HepG2 (cell line): ENCODE data around the gene TMEM135. TPM values are rescaled to one million over a fixed set of nuclear protein-coding genes. Genes with fewer than 3 reads are reported as not detected.

Source experiments
- ATAC-seq: fragments of 200-7000 bp; cut with Tn5 transposase; 3 replicates; pipeline ENCODE4 v1.9.1; 2020; ENCODE audit warnings: mild to moderate bottlenecking, moderate library complexity
- BruUV-seq: library from RNA; stranded (reverse); fragments of 400-500 nt; replicated peaks from 2 replicates; lab custom pipeline; 2021; lab: Mats Ljungman, UMichigan
- CTCF ChIA-PET: fragments of 300-600 bp; formaldehyde crosslinking; extraction: SDS; loops from one replicate; lab custom pipeline; 2021; ENCODE audit warnings: low total read pairs, inconsistent platforms, low intra/inter-chr PET ratio; lab: Yijun Ruan, JAX
- POLR2A ChIA-PET: fragments of 350-600 bp; sonication (Branson Sonifier 250); formaldehyde crosslinking; loops from one replicate; lab custom pipeline; 2020; ENCODE audit warnings: antibody characterized with exemption, inconsistent platforms; lab: Yijun Ruan, JAX
- DNase-seq: peaks from one replicate; pipeline ENCODE4 v3.0.0-alpha.2; 2015; ENCODE audit warnings: low spot score
- FAIRE-seq: peaks from 3 replicates; lab custom pipeline; 2011; peaks lifted over from hg19 to GRCh38; lab: Jason Lieb, UNC
- H2AFZ ChIP-seq: one replicate; pipeline ENCODE4 v1.6.1; 2011; ENCODE audit warnings: low read length, inconsistent platforms
- H3K27ac ChIP-seq: fragments of 300-600 bp; 3 replicates; pipeline ENCODE4 v1.8.0; 2011; ENCODE audit warnings: mixed run types, mild to moderate bottlenecking, mixed read lengths, low read length, inconsistent platforms; ENCODE audit not compliant: insufficient read depth; ENCODE audit errors: extremely low read length
- H3K27me3 ChIP-seq, 2 experiments: fragments of 200-600 bp in 1 of 2; 2 replicates in 1 of 2; 3 replicates in 1 of 2; pipeline versions ENCODE4 v1.6.0 to v1.8.0; 2011; ENCODE audit warnings: low read length in 2 of 2, mild to moderate bottlenecking in 2 of 2, moderate library complexity in 2 of 2, inconsistent platforms in 1 of 2; ENCODE audit not compliant: insufficient read depth in 2 of 2, control insufficient read depth in 1 of 2
- H3K36me3 ChIP-seq, 2 experiments: fragments of 200-600 bp in 1 of 2; replicated peaks in 1 of 2; 2 replicates in 1 of 2; 3 replicates in 1 of 2; pipeline versions ENCODE4 v1.5.1 to v1.8.0; 2011; ENCODE audit warnings: low read length in 2 of 2, inconsistent platforms in 1 of 2; ENCODE audit not compliant: insufficient read depth in 2 of 2, control insufficient read depth in 1 of 2
- H3K4me1 ChIP-seq: 2 replicates; pipeline ENCODE4 v1.5.1; 2012; ENCODE audit warnings: low read length, inconsistent platforms; ENCODE audit not compliant: insufficient read depth
- H3K4me2 ChIP-seq: 2 replicates; pipeline ENCODE4 v1.6.0; 2011; ENCODE audit warnings: low read depth, low read length, inconsistent platforms
- H3K4me3 ChIP-seq, 3 experiments: fragments of 200-600 bp in 1 of 3; sonication (generic), shearing (Covaris generic) in 1 of 3; replicated peaks in 1 of 3; 2 replicates each; pipeline ENCODE4 v1.5.1; 2011 to 2016; ENCODE audit warnings: low read length in 3 of 3, inconsistent platforms in 2 of 3, low read depth in 2 of 3, mild to moderate bottlenecking in 2 of 3, control low read depth in 1 of 3, mixed read lengths in 1 of 3; ENCODE audit not compliant: insufficient read depth in 1 of 3
- H3K79me2 ChIP-seq: one replicate; pipeline ENCODE4 v1.6.1; 2011; ENCODE audit warnings: low read length, inconsistent platforms; ENCODE audit not compliant: insufficient read depth
- H3K9ac ChIP-seq: 2 replicates; pipeline ENCODE4 v1.6.0; 2011; ENCODE audit warnings: mild to moderate bottlenecking, low read depth, low read length, inconsistent platforms; ENCODE audit not compliant: insufficient read depth
- H3K9me3 ChIP-seq: 2 replicates; pipeline ENCODE4 v1.5.1; 2012; ENCODE audit warnings: mild to moderate bottlenecking, low read length
- H4K20me1 ChIP-seq: 2 replicates; pipeline ENCODE4 v1.6.0; 2011; ENCODE audit warnings: inconsistent platforms, mild to moderate bottlenecking, low read length, moderate library complexity; ENCODE audit not compliant: insufficient read depth
- ATF7-NPFF ChIP-seq: sonication (generic); formaldehyde crosslinking; IDR thresholded peaks from 2 replicates; pipeline ENCODE4 v1.8.1; 2023; ENCODE audit warnings: mild to moderate bottlenecking, low read depth, missing genetic modification reagents, moderate library complexity
- ATRX ChIP-seq: sonication (generic); formaldehyde crosslinking; IDR thresholded peaks from 2 replicates; pipeline ENCODE4 v1.4.0; 2020; ENCODE audit warnings: missing genetic modification reagents, borderline replicate concordance
- IRF2 ChIP-seq: IDR thresholded peaks from 2 replicates; pipeline ENCODE4 v1.6.1; 2018; ENCODE audit warnings: missing genetic modification reagents, missing compliant biosample characterization
- JUNB ChIP-seq: sonication (generic); formaldehyde crosslinking; IDR thresholded peaks from 2 replicates; pipeline ENCODE4 v1.8.0; 2022; ENCODE audit warnings: missing genetic modification reagents, mild to moderate bottlenecking, borderline replicate concordance
- KLF9 ChIP-seq: IDR thresholded peaks from 2 replicates; pipeline ENCODE4 v1.6.1; 2016; ENCODE audit warnings: low read depth
- MAFF ChIP-seq: IDR thresholded peaks from 2 replicates; pipeline ENCODE4 v1.6.1; 2011; ENCODE audit warnings: low read depth, low read length, improper control_type of control experiment
- MEIS2 ChIP-seq: sonication (generic); formaldehyde crosslinking; IDR thresholded peaks from 2 replicates; pipeline ENCODE4 v1.9.0; 2021; ENCODE audit warnings: mild to moderate bottlenecking, missing genetic modification reagents
- MIER2 ChIP-seq: IDR thresholded peaks from 2 replicates; pipeline ENCODE4 v1.6.1; 2016; ENCODE audit warnings: missing biosample characterization, missing genetic modification reagents
- RARA ChIP-seq: IDR thresholded peaks from 2 replicates; pipeline ENCODE4 v1.6.1; 2016; ENCODE audit warnings: missing genetic modification reagents, missing compliant biosample characterization
- RBAK ChIP-seq: sonication (generic); formaldehyde crosslinking; IDR thresholded peaks from 2 replicates; pipeline ENCODE4 v1.5.1; 2020; ENCODE audit warnings: mild to moderate bottlenecking, missing genetic modification reagents
- RCOR2 ChIP-seq: IDR thresholded peaks from 2 replicates; pipeline ENCODE4 v1.6.1; 2016; ENCODE audit warnings: missing biosample characterization, missing genetic modification reagents
- SMYD3 ChIP-seq: sonication (generic); formaldehyde crosslinking; IDR thresholded peaks from 2 replicates; pipeline ENCODE4 v1.8.1; 2023; ENCODE audit warnings: mild to moderate bottlenecking, missing genetic modification reagents
- XRCC5 ChIP-seq: fragments of 200-400 bp; formaldehyde crosslinking; optimal IDR thresholded peaks from 2 replicates; pipeline ENCODE3; 2017; ENCODE audit warnings: mild to moderate bottlenecking, low read length
- ZBTB42 ChIP-seq: sonication (generic); formaldehyde crosslinking; IDR thresholded peaks from 2 replicates; pipeline ENCODE4 v1.5.0; 2020; ENCODE audit warnings: mild to moderate bottlenecking, missing genetic modification reagents
- ZNF549 ChIP-seq: sonication (generic); formaldehyde crosslinking; IDR thresholded peaks from 2 replicates; pipeline ENCODE4 v1.5.0; 2020; ENCODE audit warnings: missing genetic modification reagents
- ZNF772 ChIP-seq: sonication (generic); formaldehyde crosslinking; IDR thresholded peaks from 2 replicates; pipeline ENCODE4 v1.5.0; 2020; ENCODE audit warnings: mild to moderate bottlenecking, missing genetic modification reagents
- ZNF883 ChIP-seq: sonication (generic); formaldehyde crosslinking; IDR thresholded peaks from 2 replicates; pipeline ENCODE4 v1.5.1; 2020; ENCODE audit warnings: mild to moderate bottlenecking, missing genetic modification reagents; ENCODE audit errors: not compliant biosample characterization
- ZSCAN20 ChIP-seq: sonication (generic); formaldehyde crosslinking; IDR thresholded peaks from 2 replicates; pipeline ENCODE4 v1.4.0; 2020; ENCODE audit warnings: missing genetic modification reagents, mild to moderate bottlenecking, borderline replicate concordance
- WGBS: methylation state at CpG from one replicate; pipeline ENCODE4 v1.1.6; 2017; ENCODE audit warnings: low lambda C conversion rate; 5-methylcytosine and 5-hydroxymethylcytosine counted together
- in situ Hi-C: cut with HindIII; loops from 2 replicates; pipeline ENCODE4 v1.10.0; 2017; ENCODE audit warnings: low pct_unique_long_range_greater_than_20kb; ENCODE audit not compliant: extremely low pct_ligation_motif_present
- intact Hi-C: fragments of 100-400 bp; cut with micrococcal nuclease; formaldehyde crosslinking; loops from one replicate; pipeline ENCODE4 v1.10.0; 2022; ENCODE audit not compliant: unreplicated experiment
- polyA plus RNA-seq, 8 experiments: library from polyadenylated mRNA; depleted of rRNA in 3 of 8; stranded (reverse) in 7 of 8; unstranded in 1 of 8; fragments of >200 nt; fragmentation: Illumina TruSeq in 4 of 8; extraction: Trizol in 4 of 8; gene quantifications; 2 replicates each; pipeline versions ENCODE4 v1.2.1 to v1.2.3, GENCODE V29; 2011 to 2016; ENCODE audit warnings: low read depth in 4 of 8, missing spikeins in 1 of 8, mixed read lengths in 1 of 8; ENCODE audit not compliant: insufficient read depth in 1 of 8
- total RNA-seq, 5 experiments: library from RNA; depleted of rRNA; stranded (reverse); fragments of >200 nt; fragmentation: Illumina TruSeq; extraction: Trizol; gene quantifications; 2 replicates each; pipeline ENCODE4 v1.2.3, GENCODE V29; 2016; ENCODE audit warnings: low read depth in 1 of 5
- TF ChIP-seq, protein P1 (sequence below): sonication (generic); formaldehyde crosslinking; IDR thresholded peaks from 2 replicates; pipeline ENCODE4 v1.8.0; 2022; ENCODE audit warnings: missing genetic modification reagents, low read depth, mild to moderate bottlenecking, borderline replicate concordance
- TF ChIP-seq, protein P2 (sequence below): sonication (generic); formaldehyde crosslinking; conservative IDR thresholded peaks from 2 replicates; pipeline ENCODE4 v1.8.1; 2023; ENCODE audit warnings: missing genetic modification reagents

TMEM135 gene
- total and polyA plus RNA-seq, 2 of the 13 experiments (the other 11 are each of a cell fraction or from before 2014, with no cell fraction given), result 36.6 to 88.9 TPM

DNA sequence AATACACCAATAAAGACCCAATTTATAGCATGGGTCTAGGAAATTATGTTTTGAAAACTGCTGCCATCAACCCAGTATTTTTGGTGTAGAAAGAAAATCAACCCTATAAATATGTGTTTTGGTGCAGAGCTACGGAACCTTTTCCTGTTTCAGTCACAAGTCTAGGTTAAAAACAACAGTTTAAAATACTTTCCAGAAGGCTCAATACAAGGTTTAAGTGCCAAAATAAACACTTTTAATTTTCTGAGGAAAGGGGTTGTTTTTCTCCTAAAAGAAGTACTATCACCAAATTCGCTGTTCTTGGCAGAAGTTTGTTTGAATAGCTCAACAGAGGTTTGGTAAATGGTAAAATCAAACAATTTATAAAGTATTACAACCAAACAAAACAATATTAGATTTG lies 201.3 kb downstream of the TMEM135 start:
- no peak for FAIRE-seq
- H3K27me3 ChIP-seq, result no peaks in the 10 kb centered on the region
- no peak overlapping the region for H3K27ac ChIP-seq
- H3K36me3 ChIP-seq, result 0 out of 5 replicates have a peak, but pooled peaks cover 0 to 17% of the 10 kb centered on the region in 2 experiments
- H2AFZ ChIP-seq, result no peak overlapping the region
- WGBS, result 99% methylated on average over 2 of the region's 2 CpGs
- TF ChIP-seq SMYD3 (CRISPR knock-in tag), result no peak
- no peak for TF ChIP-seq ATRX (CRISPR knock-in tag)
- TF ChIP-seq MAFF, result no peak
- TF ChIP-seq ZNF883 (CRISPR knock-in tag), result no peak
- TF ChIP-seq XRCC5, result no peak
- TF ChIP-seq, protein P1, sequence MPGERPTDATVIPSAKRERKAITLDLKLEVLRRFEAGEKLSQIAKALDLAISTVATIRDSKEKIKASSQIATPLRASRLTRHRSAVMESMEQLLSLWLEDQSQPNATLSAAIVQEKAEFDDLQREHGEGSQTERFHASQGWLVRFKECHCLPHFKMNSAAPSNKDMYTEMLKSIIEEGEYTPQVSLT (CRISPR knock-in tag), result no peak
- no peak for TF ChIP-seq ZNF549 (CRISPR knock-in tag)
- TF ChIP-seq RBAK (CRISPR knock-in tag), result no peak
- no peak for TF ChIP-seq ZNF772
- TF ChIP-seq RCOR2 (CRISPR knock-in tag), result no peak
- TF ChIP-seq, protein P2, sequence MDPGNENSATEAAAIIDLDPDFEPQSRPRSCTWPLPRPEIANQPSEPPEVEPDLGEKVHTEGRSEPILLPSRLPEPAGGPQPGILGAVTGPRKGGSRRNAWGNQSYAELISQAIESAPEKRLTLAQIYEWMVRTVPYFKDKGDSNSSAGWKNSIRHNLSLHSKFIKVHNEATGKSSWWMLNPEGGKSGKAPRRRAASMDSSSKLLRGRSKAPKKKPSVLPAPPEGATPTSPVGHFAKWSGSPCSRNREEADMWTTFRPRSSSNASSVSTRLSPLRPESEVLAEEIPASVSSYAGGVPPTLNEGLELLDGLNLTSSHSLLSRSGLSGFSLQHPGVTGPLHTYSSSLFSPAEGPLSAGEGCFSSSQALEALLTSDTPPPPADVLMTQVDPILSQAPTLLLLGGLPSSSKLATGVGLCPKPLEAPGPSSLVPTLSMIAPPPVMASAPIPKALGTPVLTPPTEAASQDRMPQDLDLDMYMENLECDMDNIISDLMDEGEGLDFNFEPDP (CRISPR knock-in tag), result no peak
- no peak for TF ChIP-seq MEIS2
- no peak for TF ChIP-seq ZBTB42 (CRISPR knock-in tag)
- no peak for TF ChIP-seq ZSCAN20 (CRISPR knock-in tag)
- no peak for TF ChIP-seq JUNB (CRISPR knock-in tag)
- no peak for TF ChIP-seq KLF9 (CRISPR knock-in tag)
- no peak for TF ChIP-seq MIER2
- TF ChIP-seq ATF7-NPFF (CRISPR knock-in tag), result no peak
- no peak for TF ChIP-seq IRF2 (CRISPR knock-in tag)
- no peak for TF ChIP-seq RARA (CRISPR knock-in tag)
- no peaks in the 10 kb centered on the region for H3K9me3 ChIP-seq
- no peak for DNase-seq
- CTCF ChIA-PET, result no interaction called here
- no peak overlapping the region for H3K4me2 ChIP-seq
- H3K9ac ChIP-seq, result no peak overlapping the region
- H4K20me1 ChIP-seq, result no peaks in the 10 kb centered on the region; the same call in 1 of the 2 replicates
- ATAC-seq, result no peak
- no peak overlapping the region for H3K4me3 ChIP-seq
- intact Hi-C loops, result no loop called here
- no peaks in the 10 kb centered on the region for H3K79me2 ChIP-seq
- in situ Hi-C loops, result no loop called here
- POLR2A ChIA-PET, result no interaction called here
- H3K4me1 ChIP-seq, result no peaks in the 10 kb centered on the region
- no TSS peak for BruUV-seq
